AG10803 (cell line): Measurements from ENCODE around the gene KRTAP5-7.

Experiments
- DNase-seq: peaks from one replicate; pipeline ENCODE4 v3.0.0; 2010; ENCODE audit warnings: low read depth
- H3K4me3 ChIP-seq: 2 replicates; pipeline ENCODE4 v1.5.1; 2011; ENCODE audit warnings: mild to moderate bottlenecking, low read length, control low read depth
- CTCF ChIP-seq: conservative IDR thresholded peaks from 2 replicates; pipeline ENCODE4 v1.5.1; 2011; ENCODE audit warnings: mild to moderate bottlenecking, low read length, control low read depth, inconsistent platforms

The KRTAP5-7 gene

GRCh38 chr11:71490044-71490730, 36.9 kb upstream of the KRTAP5-7 start:
- no peak for TF ChIP-seq CTCF
- no peak overlapping the region for H3K4me3 ChIP-seq
- no peak for DNase-seq

- H3K4me3 ChIP-seq, result no peak overlapping the region
- no peak for TF ChIP-seq CTCF
- DNase-seq, result no peak
Measured at GRCh38 chr11:71490731-71491390, 36.2 kb upstream of the KRTAP5-7 start.

- no peak for DNase-seq
- H3K4me3 ChIP-seq, result no peak overlapping the region
- TF ChIP-seq CTCF, result no peak
Measured at GRCh38 chr11:71491531-71491930, 35.5 kb upstream of the KRTAP5-7 start.

GRCh38 chr11:71491940-71492339, 35.1 kb upstream of the KRTAP5-7 start:
- no peak overlapping the region for H3K4me3 ChIP-seq
- TF ChIP-seq CTCF, result no peak
- DNase-seq, result no peak

GRCh38 chr11:71495286-71496230, 31.5 kb upstream of the KRTAP5-7 start:
- no peak for DNase-seq
- H3K4me3 ChIP-seq, result no peak overlapping the region
- no peak for TF ChIP-seq CTCF

GRCh38 chr11:71496421-71496820, 30.6 kb upstream of the KRTAP5-7 start:
- no peak overlapping the region for H3K4me3 ChIP-seq
- TF ChIP-seq CTCF, result no peak

More at GRCh38 chr11:71496421-71496820, 30.6 kb upstream of the KRTAP5-7 start:
- DNase-seq, result no peak
